Sigmoid colon (tissue), 4 donors: Measurements from ENCODE around the gene CHIT1.

Experiments used
- CTCF ChIP-seq, 4 experiments: fragments of 450-650 bp in 3 of 4; fragments of 200-600 bp in 1 of 4; IDR thresholded peaks; one replicate each; pipeline ENCODE4 v1.5.1; 2016 to 2019; ENCODE audit warnings: antibody characterized with exemption in 4 of 4, mild to moderate bottlenecking in 3 of 4, moderate library complexity in 2 of 4
- POLR2A ChIP-seq, 2 donors: fragments of 450-650 bp; IDR thresholded peaks; one replicate each; pipeline ENCODE4 v1.6.1; 2016; ENCODE audit warnings: antibody characterized with exemption in 2 of 2, mild to moderate bottlenecking in 2 of 2, moderate library complexity in 2 of 2
- POLR2AphosphoS5 ChIP-seq, 4 donors: sonication (generic); formaldehyde crosslinking; IDR thresholded peaks; one replicate each; pipeline ENCODE4 v1.6.1; 2017; ENCODE audit warnings: antibody characterized with exemption in 4 of 4

- TF ChIP-seq CTCF (IDR thresholded peaks at IDR 0.05) (no peak), POLR2A (IDR thresholded peaks at IDR 0.05) (no peak), POLR2AphosphoS5 (IDR thresholded peaks at IDR 0.05) (no peak)
These were observed 43.9 kb downstream of the CHIT1 start for GRCh38 chr1:203185585-203185984.
